ENCODE measurements around the gene ATP8B3. TPM values are rescaled to one million over a fixed set of nuclear protein-coding genes. Genes with fewer than 3 reads are reported as not detected.

The ATP8B3 gene
- total RNA-seq, 1 donor, result 4.3 TPM

GRCh38 chr19:1758959-1759903 is 52.8 kb downstream of the ATP8B3 start:
- DNase-seq (ENCODE audit: low read depth in 2 of 3, low spot score in 2 of 3), result no peak

GRCh38 chr19:1758231-1758577 is 53.9 kb downstream of the ATP8B3 start:
- DNase-seq (ENCODE audit: low read depth in 2 of 3, low spot score in 2 of 3), result no peak

DNA sequence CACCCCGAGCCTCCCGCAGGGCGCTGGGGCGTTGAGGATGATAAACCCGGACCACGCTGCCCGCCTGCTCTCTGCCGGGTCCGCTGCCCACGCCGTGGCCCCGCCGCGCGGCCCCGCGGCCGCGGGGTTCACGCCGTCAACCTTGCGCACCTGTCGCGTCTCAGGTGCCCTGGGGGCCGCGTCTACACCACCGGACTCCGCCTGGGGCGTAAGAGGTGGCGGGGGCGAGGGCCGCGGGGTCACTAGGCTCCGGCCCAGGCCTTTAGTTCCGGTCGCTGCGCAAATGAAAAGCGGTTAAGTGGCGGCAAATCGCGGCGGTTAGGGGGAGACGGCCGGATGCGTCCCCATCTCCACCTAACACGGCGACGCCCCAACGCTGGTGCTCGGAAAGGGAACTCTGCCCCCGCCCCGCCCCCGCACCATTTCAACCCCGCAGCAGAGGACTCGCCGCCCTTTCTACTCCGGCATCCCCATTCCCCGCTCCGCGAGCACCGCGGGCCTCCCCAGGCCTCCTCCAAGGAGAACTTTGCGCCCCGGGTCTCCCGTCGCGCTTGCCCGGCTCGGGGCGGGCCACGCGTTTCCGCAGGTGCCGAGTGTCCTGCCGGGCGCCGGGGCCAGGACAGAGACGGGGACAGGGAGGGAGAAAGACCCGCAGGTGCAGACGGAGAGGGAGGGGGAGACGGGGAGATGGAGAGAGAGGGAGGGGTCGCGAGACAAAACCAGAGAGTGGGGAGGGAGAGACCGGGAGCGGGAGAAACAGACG is 54.4 kb downstream of the ATP8B3 start:
- DNase-seq (ENCODE audit: low read depth in 2 of 3, low spot score in 2 of 3), result no peak

DNA sequence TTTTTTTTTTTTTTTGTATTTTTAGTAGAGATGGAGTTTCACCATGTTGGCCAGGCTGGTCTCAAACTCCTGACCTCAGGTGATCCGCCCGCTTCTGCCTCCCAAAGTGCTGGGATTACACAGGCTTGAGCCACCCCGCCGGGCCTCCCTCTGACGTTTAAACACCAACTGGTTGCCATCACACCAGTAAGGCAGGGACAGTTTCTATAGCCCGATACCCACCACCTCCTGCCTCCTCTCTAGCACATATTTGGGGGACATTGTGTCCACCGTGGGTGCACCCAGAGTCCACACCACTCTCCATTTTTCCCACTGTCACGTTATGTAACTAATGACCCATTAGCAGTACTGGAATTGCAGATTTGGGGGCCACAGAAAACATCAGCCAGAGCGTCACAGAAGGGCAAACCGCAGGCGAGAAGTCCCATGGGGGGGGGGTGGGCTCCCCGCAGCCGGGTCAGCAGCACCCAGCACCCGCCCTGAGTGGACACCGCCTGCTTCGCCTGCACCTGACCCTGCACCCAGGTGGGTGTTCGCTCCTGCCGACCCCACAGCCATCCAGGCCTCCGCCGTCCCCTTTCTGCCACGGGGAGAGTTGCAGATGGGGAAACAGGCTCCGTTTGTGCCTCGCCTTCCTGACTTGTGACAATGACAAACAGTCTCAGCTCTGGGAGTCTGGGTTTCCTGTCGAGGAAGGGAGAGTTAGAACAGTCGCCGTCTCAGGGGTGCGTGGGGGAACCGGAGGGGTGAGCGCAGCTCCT is 55.2 kb downstream of the ATP8B3 start:
- DNase-seq (ENCODE audit: low read depth in 2 of 3, low spot score in 2 of 3), result no peak

GRCh38 chr19:1756264-1756663 is 55.8 kb downstream of the ATP8B3 start:
- no peak for DNase-seq (ENCODE audit: low read depth in 2 of 3, low spot score in 2 of 3)

DNA sequence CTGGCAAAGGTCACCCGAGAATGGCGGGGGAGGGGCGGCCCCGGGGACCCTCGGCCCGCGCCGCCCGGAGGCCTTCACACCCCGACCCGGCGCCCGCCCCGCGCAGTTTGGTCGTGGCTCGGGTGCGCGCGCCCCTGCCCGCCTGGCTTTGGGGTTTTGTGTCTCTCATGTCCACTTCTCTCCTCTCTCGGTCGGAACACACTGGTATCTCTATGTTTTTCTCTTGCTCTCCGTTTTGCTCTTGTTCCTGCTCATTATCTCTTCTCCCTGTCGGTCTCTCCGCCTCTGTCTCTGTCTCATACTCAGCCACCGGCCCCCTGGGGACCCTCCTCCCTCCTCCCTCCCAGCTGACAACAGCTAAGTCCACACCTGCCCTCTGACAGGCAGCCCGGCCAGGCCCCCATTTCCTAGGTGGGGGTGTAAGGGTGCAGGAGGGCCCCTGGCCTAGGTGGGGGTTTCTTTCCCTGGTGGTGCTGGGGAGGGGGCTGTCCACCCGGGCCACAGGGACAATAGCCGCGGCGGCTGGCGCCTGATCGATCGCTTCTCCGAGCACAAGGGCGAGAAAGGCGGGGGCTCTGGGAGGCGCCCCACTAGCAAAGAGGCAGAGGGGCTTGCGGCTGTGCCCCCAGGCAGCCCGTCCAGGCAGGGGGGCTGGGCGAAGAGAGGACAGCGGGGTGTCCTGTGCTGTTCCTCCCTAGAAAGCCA is 56.5 kb downstream of the ATP8B3 start:
- DNase-seq (ENCODE audit: low read depth in 2 of 3, low spot score in 2 of 3), result no peak

DNA sequence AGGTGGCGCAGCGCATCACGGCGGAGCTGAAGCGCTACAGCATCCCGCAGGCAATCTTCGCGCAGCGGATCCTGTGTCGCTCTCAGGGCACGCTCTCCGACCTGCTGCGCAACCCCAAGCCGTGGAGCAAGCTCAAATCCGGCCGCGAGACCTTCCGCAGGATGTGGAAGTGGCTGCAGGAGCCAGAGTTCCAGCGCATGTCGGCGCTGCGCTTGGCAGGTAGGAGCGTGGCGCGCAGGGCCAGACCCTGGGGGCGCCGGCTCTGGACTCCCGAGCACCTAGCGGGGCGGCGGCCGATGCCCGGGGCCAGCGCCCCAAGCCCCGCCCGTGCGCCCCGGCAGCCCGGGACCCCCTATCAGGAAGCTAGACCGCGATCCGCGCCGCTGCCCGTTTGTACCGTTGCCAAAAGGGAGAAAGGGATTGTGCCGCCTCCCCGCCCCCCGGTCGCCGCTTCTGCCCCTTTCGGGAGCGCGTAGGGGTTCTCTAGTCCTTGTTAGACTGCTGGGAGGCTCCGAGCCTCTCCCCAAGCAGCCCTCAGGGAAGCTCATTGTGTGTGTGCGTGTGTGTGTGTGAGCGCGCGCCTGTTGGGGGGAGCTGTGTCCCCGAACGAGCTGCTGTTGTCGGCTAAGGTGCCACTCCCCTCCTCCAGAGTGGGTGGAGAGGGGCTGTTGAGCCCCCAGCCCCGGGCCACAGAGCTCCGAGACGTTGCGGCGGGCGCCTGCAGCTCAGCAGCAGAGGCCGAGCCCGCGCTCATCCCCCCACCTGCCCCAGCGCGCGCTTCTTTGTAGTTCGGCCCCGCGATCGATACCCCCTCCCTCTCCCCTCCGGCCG is 57.2 kb downstream of the ATP8B3 start:
- DNase-seq (ENCODE audit: low read depth in 2 of 3, low spot score in 2 of 3), result no peak

GRCh38 chr19:1754018-1754635 is 57.9 kb downstream of the ATP8B3 start:
- no peak for DNase-seq (ENCODE audit: low read depth in 2 of 3, low spot score in 2 of 3)

DNA sequence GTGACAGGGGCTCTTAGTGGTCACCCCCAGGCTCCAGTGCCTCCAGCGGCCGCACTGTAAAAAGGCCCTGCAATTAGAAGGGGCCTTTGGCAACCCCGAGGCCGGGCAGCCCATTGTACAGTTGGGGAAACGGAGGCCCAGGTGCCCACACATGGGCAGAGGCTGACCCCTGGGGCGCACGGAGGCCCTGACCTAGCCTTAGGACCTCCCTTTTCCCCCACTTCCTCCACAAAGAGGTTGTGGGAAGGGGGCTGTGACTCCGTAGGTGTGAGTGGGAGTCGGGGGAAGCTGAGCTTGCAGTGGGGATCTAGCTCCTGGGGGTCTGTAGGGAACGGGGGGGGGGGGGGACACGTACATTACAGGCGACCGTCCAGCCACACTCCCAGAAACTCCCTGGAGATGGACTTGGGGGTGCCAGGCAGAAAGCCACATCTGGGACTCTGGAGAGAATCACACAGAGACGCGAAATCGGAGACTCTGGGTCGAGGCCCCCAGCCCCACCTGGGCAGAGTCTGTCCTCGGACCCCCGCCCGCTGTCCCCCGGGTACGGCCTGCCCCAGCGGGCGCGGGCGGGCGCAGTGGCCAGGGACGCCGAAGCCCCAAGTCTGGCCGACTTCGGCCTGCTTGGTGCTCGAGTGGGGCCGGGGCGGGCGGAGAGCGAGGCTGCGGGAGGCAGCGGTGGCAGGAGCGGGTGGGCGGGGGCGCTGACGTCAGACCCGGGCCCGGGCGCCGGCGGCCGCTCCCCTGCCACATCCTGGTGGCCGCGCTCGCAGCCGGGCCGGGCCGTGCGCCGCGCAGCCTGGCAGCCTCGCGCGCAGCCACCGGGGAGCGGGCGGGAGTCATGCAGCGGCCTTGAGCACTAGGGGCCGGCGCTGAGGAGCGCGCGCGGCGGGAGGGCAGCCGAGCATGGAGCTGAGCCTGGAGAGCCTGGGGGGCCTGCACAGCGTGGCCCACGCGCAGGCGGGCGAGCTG is 59.0 kb downstream of the ATP8B3 start, which contains the start of gene ONECUT3:
Gene ONECUT3 (plus strand): TSS at position 750 of the 972 bp plus-strand sequence. CDS start 157 bp downstream, at position 907.
- no peak for DNase-seq (ENCODE audit: low read depth in 2 of 3, low spot score in 2 of 3)

GRCh38 chr19:1752009-1752756 is 59.9 kb downstream of the ATP8B3 start:
- peak in 2 of 3 donors; percentile 55 to 67 for DNase-seq (ENCODE audit: low read depth in 2 of 3, low spot score in 2 of 3)

DNA sequence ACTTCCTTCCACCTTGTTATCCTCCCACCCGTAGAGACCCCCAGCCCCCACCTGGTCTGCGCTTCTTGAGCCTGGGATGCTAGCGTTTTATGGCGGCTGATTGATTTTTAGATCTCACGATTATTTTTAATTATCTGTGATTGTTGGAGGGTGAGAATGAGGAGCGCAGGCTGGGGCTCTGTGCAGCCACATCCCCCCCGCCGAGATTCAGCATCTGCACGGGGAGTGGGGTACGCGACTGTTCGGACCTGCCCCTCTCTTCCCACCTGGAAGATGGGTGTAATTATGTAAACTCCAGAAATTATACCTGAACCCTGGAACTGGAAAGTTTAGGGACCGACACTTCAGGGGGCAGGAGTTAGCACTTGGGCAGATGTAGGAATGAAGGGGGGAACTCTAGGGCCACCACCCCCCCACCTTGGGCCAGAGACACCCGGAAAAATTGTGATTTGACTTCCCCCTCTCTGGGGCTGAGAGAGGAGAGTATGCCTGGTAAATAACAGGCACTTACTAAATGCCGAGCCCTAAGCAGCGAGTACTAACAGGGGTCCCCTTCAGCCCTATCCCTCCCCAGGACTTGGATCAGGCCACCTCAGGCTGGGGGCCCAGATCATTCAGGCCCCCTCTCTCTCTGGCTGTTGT is 60.6 kb downstream of the ATP8B3 start:
- no peak for DNase-seq (ENCODE audit: low read depth in 2 of 3, low spot score in 2 of 3)

GRCh38 chr19:1750343-1751021 is 61.6 kb downstream of the ATP8B3 start:
- DNase-seq (ENCODE audit: low read depth in 2 of 3, low spot score in 2 of 3), result no peak

- DNase-seq (ENCODE audit: low read depth in 2 of 3, low spot score in 2 of 3), result no peak
Measured at GRCh38 chr19:1749373-1750342, 62.4 kb downstream of the ATP8B3 start.

DNA sequence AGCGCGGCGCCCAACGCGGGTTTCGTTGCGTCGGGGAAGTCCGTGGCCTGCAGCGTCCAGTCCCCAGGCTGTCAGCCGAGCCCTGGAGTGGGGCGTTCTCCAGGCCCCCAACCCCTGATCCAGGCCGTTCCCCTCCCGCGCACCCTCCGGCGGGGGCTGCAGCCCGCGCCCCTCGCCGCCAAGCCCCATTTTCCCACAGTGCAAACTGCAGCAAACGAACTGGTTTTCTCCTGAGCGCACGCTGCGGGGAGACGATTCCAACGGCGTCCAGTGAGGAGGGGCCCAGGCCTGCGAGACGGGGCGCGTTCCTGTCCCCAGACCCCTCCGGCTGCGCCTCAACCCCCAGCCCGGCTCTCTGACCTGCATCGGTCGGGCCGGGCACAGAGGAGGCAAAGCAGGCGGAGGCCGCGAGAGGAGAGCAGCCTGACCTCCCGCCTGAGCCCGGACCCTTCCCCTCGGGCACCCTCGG is 63.2 kb downstream of the ATP8B3 start:
- DNase-seq (ENCODE audit: low read depth in 2 of 3, low spot score in 2 of 3), result no peak
